ENCODE measurements around the gene CAMSAP2. TPM values are rescaled to one million over a fixed set of nuclear protein-coding genes. Genes with fewer than 3 reads are reported as not detected.
A peak's percentile ranks its signal among the peaks of the same experiment; 100 is the strongest.

The CAMSAP2 gene
- total RNA-seq, 4 donors from 2014 or later: 8.2 to 12.5 (median 9.1) TPM

DNA sequence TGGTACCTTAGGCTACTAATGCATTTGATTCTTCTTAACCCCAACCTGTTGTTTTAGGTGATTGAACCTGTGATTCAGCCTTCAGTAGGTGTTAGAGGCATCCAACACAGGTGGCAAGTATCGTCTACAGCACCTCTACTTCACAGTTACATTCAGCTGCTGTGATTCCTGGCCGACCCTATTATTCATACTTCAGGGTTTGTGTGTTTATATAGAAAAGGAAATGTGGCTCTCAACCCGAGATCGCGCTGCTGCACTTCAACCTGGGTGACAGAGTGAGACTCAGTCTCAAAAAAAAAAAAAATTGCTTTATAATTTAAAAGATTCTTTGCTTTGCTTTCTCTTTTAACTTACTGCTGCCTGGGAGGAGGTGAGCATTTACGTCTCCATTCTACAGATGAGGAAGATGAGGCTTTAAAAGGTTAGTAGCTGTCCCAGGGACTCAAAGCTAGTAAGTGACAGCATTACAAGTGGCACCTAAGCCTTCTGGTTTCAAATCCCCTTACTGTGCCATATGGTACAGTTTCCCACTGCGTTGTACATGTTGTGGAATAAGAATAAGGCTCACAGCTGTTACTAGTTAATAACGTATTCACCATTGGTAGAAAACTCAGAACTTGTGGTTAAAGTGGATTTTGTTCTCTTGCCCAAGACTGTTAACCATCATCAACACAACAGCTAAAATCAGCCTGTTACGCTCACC is 124.2 kb downstream of the CAMSAP2 start:
- H3K4me1 ChIP-seq: no peaks in the 10 kb centered on the region
- 45 to 76% methylated on average over 8 to 9 of the region's 9 CpGs for WGBS, 2 donors (ENCODE audit: low coverage in 1 of 2)
- intact Hi-C loops (cut with DNase I; ENCODE audit: low total_unique reads) (no loop called here), in situ Hi-C loops (cut with MboI; ENCODE audit: low pct_ligation_motif_present in 1 of 4, low pct_unique_long_range_greater_than_20kb in 1 of 4, low sequenced_read_pairs in 3 of 4) (no loop called here)
- no peak for DNase-seq
- TF ChIP-seq POLR2AphosphoS5 (IDR thresholded peaks at IDR 0.05) (no peak), POLR2A (IDR thresholded peaks at IDR 0.05) (no peak), EP300 (IDR thresholded peaks at IDR 0.05; ENCODE audit: low read depth) (no peak)
- TF ChIP-seq, protein P1, sequence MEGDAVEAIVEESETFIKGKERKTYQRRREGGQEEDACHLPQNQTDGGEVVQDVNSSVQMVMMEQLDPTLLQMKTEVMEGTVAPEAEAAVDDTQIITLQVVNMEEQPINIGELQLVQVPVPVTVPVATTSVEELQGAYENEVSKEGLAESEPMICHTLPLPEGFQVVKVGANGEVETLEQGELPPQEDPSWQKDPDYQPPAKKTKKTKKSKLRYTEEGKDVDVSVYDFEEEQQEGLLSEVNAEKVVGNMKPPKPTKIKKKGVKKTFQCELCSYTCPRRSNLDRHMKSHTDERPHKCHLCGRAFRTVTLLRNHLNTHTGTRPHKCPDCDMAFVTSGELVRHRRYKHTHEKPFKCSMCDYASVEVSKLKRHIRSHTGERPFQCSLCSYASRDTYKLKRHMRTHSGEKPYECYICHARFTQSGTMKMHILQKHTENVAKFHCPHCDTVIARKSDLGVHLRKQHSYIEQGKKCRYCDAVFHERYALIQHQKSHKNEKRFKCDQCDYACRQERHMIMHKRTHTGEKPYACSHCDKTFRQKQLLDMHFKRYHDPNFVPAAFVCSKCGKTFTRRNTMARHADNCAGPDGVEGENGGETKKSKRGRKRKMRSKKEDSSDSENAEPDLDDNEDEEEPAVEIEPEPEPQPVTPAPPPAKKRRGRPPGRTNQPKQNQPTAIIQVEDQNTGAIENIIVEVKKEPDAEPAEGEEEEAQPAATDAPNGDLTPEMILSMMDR (IDR thresholded peaks at IDR 0.05): no peak
- H3K4me3 ChIP-seq: no peak overlapping the region
- H3K27me3 ChIP-seq: peaks cover 6% of the 10 kb centered on the region
- H3K36me3 ChIP-seq: no peaks in the 10 kb centered on the region
- no peak overlapping the region for H3K27ac ChIP-seq
- no peaks in the 10 kb centered on the region for H3K9me3 ChIP-seq

DNA sequence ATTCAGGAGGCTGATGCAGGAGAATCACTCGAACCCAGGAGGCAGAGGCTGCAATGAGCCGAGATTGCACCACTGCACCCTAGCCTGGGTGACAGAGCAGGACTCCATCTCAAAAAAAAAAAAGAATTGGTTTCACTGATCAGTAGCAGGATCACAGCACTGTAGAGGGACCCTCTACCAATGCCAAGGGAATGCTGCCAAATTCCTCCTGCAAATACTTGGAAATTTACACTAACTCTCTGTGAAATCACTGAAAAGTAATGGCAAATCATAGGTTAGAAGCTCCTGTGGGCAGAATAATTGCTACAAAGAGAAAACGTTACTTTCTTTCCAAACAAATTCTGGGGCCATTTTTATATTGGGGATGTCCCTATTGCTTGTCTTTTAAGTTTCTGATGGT is 127.4 kb downstream of the CAMSAP2 start:
- DNase-seq: no peak
- peaks cover 23% of the 10 kb centered on the region for H3K27me3 ChIP-seq
- intact Hi-C loops (cut with DNase I; ENCODE audit: low total_unique reads): loop anchor here (2.0 kb wide), 1 partner anchor 43 kb away; no protein-coding TSS in a partner anchor
- no peaks in the 10 kb centered on the region for H3K36me3 ChIP-seq
- 60 to 65% methylated on average over 2 to 3 of the region's 3 CpGs for WGBS, 2 donors (ENCODE audit: low coverage in 1 of 2)
- no peaks in the 10 kb centered on the region for H3K4me1 ChIP-seq
- in situ Hi-C loops (cut with MboI; ENCODE audit: low pct_ligation_motif_present in 1 of 4, low pct_unique_long_range_greater_than_20kb in 1 of 4, low sequenced_read_pairs in 3 of 4): no loop called here
- TF ChIP-seq EP300 (IDR thresholded peaks at IDR 0.05; ENCODE audit: low read depth) (no peak), POLR2AphosphoS5 (IDR thresholded peaks at IDR 0.05) (no peak), POLR2A (IDR thresholded peaks at IDR 0.05) (no peak)
- TF ChIP-seq, protein P1 (IDR thresholded peaks at IDR 0.05): no peak
- H3K27ac ChIP-seq: no peak overlapping the region
- no peaks in the 10 kb centered on the region for H3K9me3 ChIP-seq
- H3K4me3 ChIP-seq: no peak overlapping the region

DNA sequence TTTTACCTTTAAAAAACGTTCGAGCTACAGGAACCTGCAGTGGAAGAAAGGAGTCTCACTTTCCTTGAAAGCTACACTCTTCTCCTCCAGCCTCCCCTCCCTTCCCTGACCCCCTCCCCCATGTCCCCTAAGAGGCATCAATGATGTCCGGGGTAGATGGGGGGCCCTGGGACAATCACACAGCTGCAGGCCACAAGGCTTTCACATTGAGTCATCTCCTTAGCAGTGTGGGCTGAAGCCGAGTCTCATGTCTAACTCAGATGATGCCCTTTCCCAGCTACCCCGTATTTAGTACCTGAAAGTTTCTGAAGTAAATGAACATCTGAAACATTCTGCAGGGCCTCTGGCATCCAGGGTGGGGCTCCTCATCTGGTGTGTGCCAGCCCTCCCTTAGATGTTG is 127.8 kb downstream of the CAMSAP2 start:
- no peak overlapping the region for H3K4me3 ChIP-seq
- no peaks in the 10 kb centered on the region for H3K36me3 ChIP-seq
- 42 to 45% methylated on average over 2 to 5 of the region's 5 CpGs for WGBS, 2 donors (ENCODE audit: low coverage in 1 of 2)
- intact Hi-C loops (cut with DNase I; ENCODE audit: low total_unique reads) (loop anchor here (2.0 kb wide), 1 partner anchor 44 kb away; no protein-coding TSS in a partner anchor), in situ Hi-C loops (cut with MboI; ENCODE audit: low pct_ligation_motif_present in 1 of 4, low pct_unique_long_range_greater_than_20kb in 1 of 4, low sequenced_read_pairs in 3 of 4) (no loop called here)
- no peaks in the 10 kb centered on the region for H3K9me3 ChIP-seq
- no peak overlapping the region for H3K27ac ChIP-seq
- peak; percentile 43 for DNase-seq
- peaks cover 25% of the 10 kb centered on the region for H3K27me3 ChIP-seq
- TF ChIP-seq, protein P1 (IDR thresholded peaks at IDR 0.05): no peak
- TF ChIP-seq EP300 (IDR thresholded peaks at IDR 0.05; ENCODE audit: low read depth) (no peak), POLR2A (IDR thresholded peaks at IDR 0.05) (no peak), POLR2AphosphoS5 (IDR thresholded peaks at IDR 0.05) (no peak)
- no peaks in the 10 kb centered on the region for H3K4me1 ChIP-seq

DNA sequence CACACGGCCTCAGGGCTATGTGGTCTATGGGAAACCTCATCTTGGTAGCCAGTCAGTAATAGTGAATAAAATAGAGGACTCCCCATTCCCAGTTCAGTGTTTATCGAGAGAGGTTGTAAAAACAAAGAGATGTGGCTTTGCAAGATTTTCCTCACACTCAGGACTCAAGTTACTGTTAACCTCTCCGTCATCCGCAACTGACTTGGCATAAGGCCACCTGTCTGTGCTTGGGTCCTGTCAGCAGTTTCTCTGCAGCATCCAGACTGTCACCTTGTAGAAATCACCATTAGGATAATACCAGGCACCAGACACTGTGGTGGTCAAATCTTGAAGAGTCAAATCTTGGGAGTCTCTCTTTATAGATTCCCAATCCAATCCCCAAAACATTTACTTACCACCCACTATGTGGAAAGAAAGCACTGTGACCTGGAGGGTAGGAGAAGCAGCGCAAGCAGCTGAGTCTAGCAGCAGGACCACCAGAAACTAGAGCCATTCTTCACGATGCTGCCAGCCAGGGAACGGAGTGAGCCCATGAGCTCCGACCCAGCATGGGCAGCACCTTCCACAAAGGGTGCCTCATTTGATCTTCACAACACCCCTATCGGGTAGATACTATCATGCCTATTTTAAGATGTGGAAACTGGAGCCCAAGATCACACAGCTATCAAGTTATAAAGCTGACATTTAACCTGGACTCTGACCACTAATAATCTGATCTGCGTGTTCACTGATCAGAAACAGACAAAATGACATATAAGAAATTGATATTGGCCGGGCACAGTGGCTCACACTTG is 128.5 kb downstream of the CAMSAP2 start:
- H3K27me3 ChIP-seq: peaks cover 31% of the 10 kb centered on the region
- TF ChIP-seq POLR2AphosphoS5 (IDR thresholded peaks at IDR 0.05): no peak
- TF ChIP-seq, protein P1 (IDR thresholded peaks at IDR 0.05): no peak
- no peak for TF ChIP-seq POLR2A (IDR thresholded peaks at IDR 0.05)
- no peak for TF ChIP-seq EP300 (IDR thresholded peaks at IDR 0.05; ENCODE audit: low read depth)
- no peak overlapping the region for H3K4me3 ChIP-seq
- intact Hi-C loops (cut with DNase I; ENCODE audit: low total_unique reads) (loop anchor here (2.0 kb wide), 1 partner anchor 44 kb away; no protein-coding TSS in a partner anchor), in situ Hi-C loops (cut with MboI; ENCODE audit: low pct_ligation_motif_present in 1 of 4, low pct_unique_long_range_greater_than_20kb in 1 of 4, low sequenced_read_pairs in 3 of 4) (no loop called here)
- no peaks in the 10 kb centered on the region for H3K36me3 ChIP-seq
- no peaks in the 10 kb centered on the region for H3K9me3 ChIP-seq
- no peaks in the 10 kb centered on the region for H3K4me1 ChIP-seq
- 53 to 56% methylated on average over 4 to 11 of the region's 11 CpGs for WGBS, 2 donors (ENCODE audit: low coverage in 1 of 2)
- DNase-seq: no peak
- no peak overlapping the region for H3K27ac ChIP-seq
